GM18505 (cell line): ENCODE results near the gene ZNF519.

Experiments used
- ATAC-seq: cut with Tn5 transposase; IDR thresholded peaks from one replicate; pipeline ENCODE4 v1.9.1; 2021; ENCODE audit not compliant: unreplicated experiment
- POLR2A ChIP-seq: IDR thresholded peaks from 4 replicates; pipeline ENCODE4 v1.6.1; 2011; ENCODE audit warnings: borderline replicate concordance; ENCODE audit not compliant: insufficient read depth, insufficient read length; ENCODE audit errors: extremely low read depth

The ZNF519 gene

GRCh38 chr18:14117606-14118005, 14.6 kb downstream of the ZNF519 start:
- TF ChIP-seq POLR2A = no peak
- no peak for ATAC-seq

GRCh38 chr18:14106906-14107305, 25.3 kb downstream of the ZNF519 start:
- ATAC-seq = no peak
- TF ChIP-seq POLR2A = no peak

- no peak for TF ChIP-seq POLR2A
- ATAC-seq = no peak
These were observed 27.1 kb downstream of the ZNF519 start for GRCh38 chr18:14104906-14105748.

- no peak for ATAC-seq
- TF ChIP-seq POLR2A = no peak
These were observed 28.0 kb downstream of the ZNF519 start for GRCh38 chr18:14104201-14104600.

- no peak for ATAC-seq
- TF ChIP-seq POLR2A = no peak
These were observed 31.5 kb downstream of the ZNF519 start for GRCh38 chr18:14100503-14101286.

- TF ChIP-seq POLR2A = no peak
- ATAC-seq = no peak
These were observed 33.8 kb downstream of the ZNF519 start for GRCh38 chr18:14098428-14098827.

GRCh38 chr18:14097761-14098160, 34.5 kb downstream of the ZNF519 start:
- no peak for ATAC-seq
- no peak for TF ChIP-seq POLR2A

- peak; percentile 59 for ATAC-seq
- no peak for TF ChIP-seq POLR2A
These were observed 38.8 kb downstream of the ZNF519 start for GRCh38 chr18:14093307-14093915.

- no peak for TF ChIP-seq POLR2A
- ATAC-seq = no peak
These were observed 39.5 kb downstream of the ZNF519 start for GRCh38 chr18:14092625-14093306.

- ATAC-seq = no peak
- no peak for TF ChIP-seq POLR2A
These were observed 42.5 kb downstream of the ZNF519 start for GRCh38 chr18:14089781-14090180.

GRCh38 chr18:14089191-14089590, 43.0 kb downstream of the ZNF519 start:
- ATAC-seq = no peak
- no peak for TF ChIP-seq POLR2A

GRCh38 chr18:14086458-14087231, 45.6 kb downstream of the ZNF519 start:
- ATAC-seq = no peak
- TF ChIP-seq POLR2A = no peak
